NCI-H2171 treated with DMSO at 0.1 percent for 48 hours (cell line): Measurements from ENCODE around the gene G6PC2.
"Not testable (repeated sequence)": the region's sequence is repeated elsewhere in the genome, so short reads cannot be mapped to it uniquely, and the experiment has no call there.

ENCODE experiments used
- DNase-seq: peaks from one replicate; lab custom pipeline; 2025; lab: John Stamatoyannopoulos, UW

Gene G6PC2, protein sequence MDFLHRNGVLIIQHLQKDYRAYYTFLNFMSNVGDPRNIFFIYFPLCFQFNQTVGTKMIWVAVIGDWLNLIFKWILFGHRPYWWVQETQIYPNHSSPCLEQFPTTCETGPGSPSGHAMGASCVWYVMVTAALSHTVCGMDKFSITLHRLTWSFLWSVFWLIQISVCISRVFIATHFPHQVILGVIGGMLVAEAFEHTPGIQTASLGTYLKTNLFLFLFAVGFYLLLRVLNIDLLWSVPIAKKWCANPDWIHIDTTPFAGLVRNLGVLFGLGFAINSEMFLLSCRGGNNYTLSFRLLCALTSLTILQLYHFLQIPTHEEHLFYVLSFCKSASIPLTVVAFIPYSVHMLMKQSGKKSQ

DNA sequence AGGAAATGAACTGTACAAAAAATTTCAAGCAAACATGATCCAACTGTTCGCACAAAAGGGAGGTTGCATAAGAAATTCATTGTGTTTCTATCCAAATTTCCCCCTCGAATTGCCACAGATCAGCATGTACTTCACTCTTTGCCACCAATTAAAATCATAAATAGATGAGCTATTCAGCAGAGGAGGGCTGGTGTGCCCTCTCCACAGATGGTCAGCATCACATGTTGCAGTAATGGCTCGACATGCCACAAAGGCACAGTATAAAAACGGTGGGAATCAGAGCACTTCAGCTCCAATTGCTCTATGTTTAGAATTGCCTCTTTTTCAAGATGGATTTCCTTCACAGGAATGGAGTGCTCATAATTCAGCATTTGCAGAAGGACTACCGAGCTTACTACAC lies at the start of gene G6PC2:
Gene G6PC2, plus strand, starts transcription at position 289 of the 400 bp plus-strand sequence. Its CDS starts 41 bp downstream, at position 330.
- no peak for DNase-seq

GRCh38 chr2:168851674-168852320 lies 49.3 kb upstream of the G6PC2 start:
- DNase-seq = peak; percentile 80

GRCh38 chr2:168852481-168852880 lies 48.6 kb upstream of the G6PC2 start:
- DNase-seq = no peak

GRCh38 chr2:168853471-168853870 lies 47.6 kb upstream of the G6PC2 start:
- no peak for DNase-seq

- no peak for DNase-seq
Observed at GRCh38 chr2:168854651-168855050, 46.4 kb upstream of the G6PC2 start.

DNA sequence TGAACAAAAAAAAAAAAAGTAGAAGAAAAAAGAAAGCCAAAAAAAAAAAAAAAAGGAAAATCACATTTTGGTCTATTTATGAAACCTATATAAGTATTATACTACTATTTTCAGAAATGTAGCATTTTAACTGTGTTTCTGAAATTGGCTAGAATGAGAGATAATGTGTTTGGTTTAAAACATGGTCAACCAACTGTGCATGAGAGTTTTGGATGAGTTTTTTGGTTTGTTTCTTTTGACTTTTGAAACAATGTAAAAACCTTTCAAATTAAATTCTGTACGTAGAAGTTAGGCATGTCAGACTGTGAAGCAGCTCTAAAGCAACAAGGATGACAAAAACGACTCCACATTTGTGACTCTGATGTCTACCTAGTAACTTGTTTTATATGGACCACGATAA lies 45.5 kb upstream of the G6PC2 start:
- DNase-seq = no peak

DNA sequence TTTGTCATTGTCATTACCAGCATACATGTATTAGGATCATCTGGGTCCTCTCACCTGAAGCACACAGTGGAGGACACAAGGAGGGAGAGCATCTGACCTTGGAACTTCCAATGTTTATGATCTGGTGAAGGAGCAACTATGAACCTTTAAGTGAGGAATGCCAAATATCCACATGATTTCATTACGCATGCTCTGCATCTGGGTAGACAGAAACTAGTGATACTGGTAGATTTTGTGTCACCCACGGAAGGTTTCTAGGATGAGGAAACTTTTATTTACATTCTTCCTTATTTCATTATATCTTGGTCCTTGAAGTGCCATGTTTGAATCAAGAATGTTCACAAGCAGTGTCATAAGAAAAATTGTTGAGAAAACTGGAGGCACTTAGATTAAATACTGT lies 42.9 kb upstream of the G6PC2 start:
- no peak for DNase-seq

GRCh38 chr2:168867164-168867563 lies 33.9 kb upstream of the G6PC2 start:
- not testable (repeated sequence) for DNase-seq

GRCh38 chr2:168870369-168870768 lies 30.7 kb upstream of the G6PC2 start:
- DNase-seq = not testable (repeated sequence)

DNA sequence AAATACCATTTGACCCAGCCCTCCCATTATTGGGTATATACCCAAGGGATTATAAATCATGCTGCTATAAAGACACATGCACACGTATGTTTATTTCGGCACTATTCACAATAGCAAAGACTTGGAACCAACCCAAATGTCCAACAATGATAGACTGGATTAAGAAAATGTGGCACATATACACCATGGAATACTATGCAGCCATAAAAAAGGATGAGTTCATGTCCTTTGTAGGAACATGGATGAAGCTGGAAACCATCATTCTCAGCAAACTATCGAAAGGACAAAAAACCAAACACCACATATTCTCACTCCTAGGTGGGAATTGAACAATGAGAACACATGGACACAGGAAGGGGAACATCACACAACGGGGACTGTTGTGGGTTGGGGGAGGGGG lies 30.3 kb upstream of the G6PC2 start:
- DNase-seq = not testable (repeated sequence)

GRCh38 chr2:168874368-168875054 lies 26.6 kb upstream of the G6PC2 start:
- no peak for DNase-seq

DNA sequence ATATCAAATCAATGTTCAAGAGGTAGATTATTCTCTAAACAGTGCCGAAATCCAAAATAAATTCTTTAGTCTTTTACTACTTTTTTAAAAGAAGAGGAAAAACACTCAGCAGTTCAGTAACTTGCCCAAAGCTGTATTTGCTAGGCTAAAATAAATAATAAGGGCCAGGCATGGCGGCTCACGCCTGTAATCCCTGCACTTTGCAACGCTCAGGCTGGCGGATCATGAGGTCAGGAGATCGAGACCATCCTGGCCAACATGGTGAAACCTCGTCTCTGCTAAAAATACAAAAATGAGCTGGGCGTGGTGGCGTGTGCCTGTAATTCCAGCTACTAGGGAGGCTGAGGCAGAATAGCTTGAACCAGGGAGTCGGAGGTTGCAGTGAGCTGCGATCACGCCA lies 18.9 kb upstream of the G6PC2 start:
- DNase-seq = not testable (repeated sequence)

DNA sequence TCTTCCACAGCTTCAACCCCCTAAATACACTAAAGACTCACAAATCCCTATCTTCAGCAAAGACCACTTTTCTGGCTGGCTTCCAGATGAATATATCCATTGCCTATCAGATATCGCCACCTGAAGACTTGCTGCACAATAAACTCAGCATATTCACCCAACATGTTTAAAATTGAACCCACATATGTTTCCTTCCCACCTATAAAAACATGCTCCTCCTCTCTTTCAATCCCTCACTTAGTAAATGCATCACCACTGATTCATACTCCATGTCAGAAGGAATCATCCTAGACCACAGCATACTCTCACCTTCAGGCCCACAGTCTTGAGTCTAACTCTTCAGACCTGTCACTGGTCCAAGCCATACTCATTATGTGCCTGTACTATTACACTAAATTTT lies 16.1 kb upstream of the G6PC2 start:
- DNase-seq = no peak

DNA sequence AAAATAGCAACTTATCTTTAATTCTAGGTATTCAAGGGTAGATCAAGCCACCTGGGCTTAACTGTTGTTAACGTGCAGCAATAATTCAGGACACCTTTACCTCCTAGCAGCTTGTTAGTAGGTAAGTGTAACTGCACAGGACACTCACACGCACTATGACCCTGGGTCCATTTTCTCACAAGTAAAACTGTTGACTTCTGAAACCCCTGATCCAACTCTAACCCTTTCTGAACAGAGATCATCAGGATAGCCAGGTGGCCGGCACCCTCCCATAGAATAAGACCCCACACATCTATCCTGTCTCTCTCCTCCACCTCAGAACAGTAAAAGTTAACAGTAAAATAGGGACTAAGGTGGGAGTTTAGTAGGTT lies 11.5 kb upstream of the G6PC2 start:
- no peak for DNase-seq

- DNase-seq = peak; percentile 97
Observed at GRCh38 chr2:168890006-168890782, 10.9 kb upstream of the G6PC2 start, which contains the start of gene SPC25. SPC25 (minus strand) TSS chr2:168890430; CDS start chr2:168889519, 911 bp downstream.

DNA sequence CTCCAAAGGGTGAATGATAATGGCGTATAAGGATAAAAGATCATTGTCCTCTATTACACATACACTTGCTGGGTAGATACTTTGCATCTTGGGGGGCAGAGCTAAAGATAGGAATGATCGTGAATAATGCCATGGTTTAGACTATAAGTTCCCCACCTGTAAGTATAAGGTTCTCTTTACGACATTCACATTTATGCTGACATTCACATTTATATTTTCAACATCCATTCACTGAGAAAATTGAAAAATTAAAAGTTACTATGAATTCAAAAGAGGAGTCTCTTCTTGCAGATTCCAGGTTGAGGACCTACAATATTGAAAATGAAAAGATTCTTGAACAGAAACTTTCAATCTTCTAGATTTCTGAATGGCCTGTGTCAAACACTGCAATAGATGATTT lies 8.8 kb upstream of the G6PC2 start:
- no peak for DNase-seq

DNA sequence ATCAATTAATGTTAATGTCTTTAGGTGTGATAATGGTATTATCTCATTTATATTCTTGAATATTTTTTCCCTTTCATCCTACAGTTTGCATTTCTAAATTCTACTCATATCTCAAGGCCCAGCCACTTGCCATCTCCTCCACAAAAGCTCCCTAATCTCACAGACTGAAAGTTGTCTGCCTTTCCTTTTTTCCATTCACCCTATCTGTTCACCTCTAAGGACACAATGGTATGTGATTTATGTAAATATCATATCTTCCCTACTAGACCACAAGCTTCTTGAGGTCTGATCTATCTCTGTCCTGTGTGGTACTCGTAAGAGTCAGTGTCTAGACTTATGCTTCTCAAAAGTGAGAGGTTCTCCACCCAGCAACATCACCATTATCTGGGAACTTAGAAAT lies 7.0 kb upstream of the G6PC2 start:
- DNase-seq = no peak

- no peak for DNase-seq
Observed at GRCh38 chr2:168894720-168895119, 6.4 kb upstream of the G6PC2 start.

GRCh38 chr2:168895771-168896170 lies 5.3 kb upstream of the G6PC2 start:
- DNase-seq = no peak

- DNase-seq = no peak
Observed at GRCh38 chr2:168896783-168897182, 4.3 kb upstream of the G6PC2 start.

DNA sequence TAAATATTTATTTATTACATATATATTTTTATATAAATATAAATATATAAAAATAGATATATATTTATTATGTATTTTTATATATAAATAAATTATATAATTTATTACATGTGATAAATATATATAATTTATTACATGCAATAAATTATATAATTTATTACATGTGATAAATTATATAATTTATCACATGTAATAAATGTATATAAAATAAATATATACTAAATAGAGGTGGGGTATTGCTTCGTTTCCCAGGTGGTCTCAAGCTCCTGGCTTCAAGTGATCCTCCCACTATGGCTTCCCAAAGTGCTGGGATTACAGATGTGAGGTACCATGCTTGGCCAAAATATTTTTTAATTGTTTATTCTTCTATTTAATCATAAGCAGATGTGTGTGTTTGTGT lies 3.6 kb upstream of the G6PC2 start:
- DNase-seq = no peak

GRCh38 chr2:168903888-168904287 lies 2.8 kb downstream of the G6PC2 start:
- DNase-seq = no peak
